Calu3 (cell line): ENCODE measurements around the gene CD300LG. TPM values are rescaled to one million over a fixed set of nuclear protein-coding genes. Genes with fewer than 3 reads are reported as not detected.

ENCODE experiments used
- BruUV-seq: library from RNA; stranded (reverse); fragments of 400-500 nt; replicated peaks from 2 replicates; lab custom pipeline; 2021; lab: Mats Ljungman, UMichigan
- CTCF ChIA-PET: fragments of 300-600 bp; sonication (Branson Sonifier 250); formaldehyde crosslinking; loops from one replicate; lab custom pipeline; 2022; ENCODE audit warnings: antibody characterized with exemption; lab: Charles Lee
- DNase-seq: peaks from one replicate; pipeline ENCODE4 v3.0.0; 2022
- H3K27ac Mint-ChIP-seq: one replicate; pipeline ENCODE4 v1.8.0; 2022; ENCODE audit warnings: mixed read lengths; ENCODE audit not compliant: unreplicated experiment
- H3K27me3 Mint-ChIP-seq: one replicate; pipeline ENCODE4 v1.8.0; 2022; ENCODE audit warnings: mixed read lengths; ENCODE audit not compliant: unreplicated experiment
- H3K36me3 Mint-ChIP-seq: one replicate; pipeline ENCODE4 v1.8.0; 2022; ENCODE audit warnings: mild to moderate bottlenecking, moderate library complexity, mixed read lengths; ENCODE audit not compliant: insufficient read depth, unreplicated experiment
- H3K4me1 Mint-ChIP-seq: one replicate; pipeline ENCODE4 v1.8.0; 2022; ENCODE audit warnings: mild to moderate bottlenecking, low read depth, mixed read lengths; ENCODE audit not compliant: unreplicated experiment
- H3K4me3 Mint-ChIP-seq: one replicate; pipeline ENCODE4 v1.8.0; 2022; ENCODE audit warnings: mild to moderate bottlenecking, low read depth, moderate library complexity, mixed read lengths; ENCODE audit not compliant: unreplicated experiment
- H3K9me3 Mint-ChIP-seq: one replicate; pipeline ENCODE4 v1.8.0; 2022; ENCODE audit warnings: low read depth, mixed read lengths; ENCODE audit not compliant: unreplicated experiment
- CTCF ChIP-seq: fragments of 200-600 bp; IDR thresholded peaks from one replicate; pipeline ENCODE4 v1.8.0; 2022; ENCODE audit warnings: antibody characterized with exemption; ENCODE audit not compliant: unreplicated experiment
- intact Hi-C: fragments of 100-400 bp; cut with micrococcal nuclease; formaldehyde crosslinking; loops from one replicate; pipeline ENCODE4 v1.10.0; 2022; ENCODE audit not compliant: unreplicated experiment
- total RNA-seq: library from RNA; stranded (reverse); gene quantifications from 2 replicates; pipeline ENCODE4 v1.2.3, GENCODE V29; 2022

CD300LG gene
- total RNA-seq, 1 experiment from 2014 or later = not detected

- Mint-ChIP-seq H3K4me3 (no peak overlapping the region), H3K27ac (no peak overlapping the region), H3K36me3 (peaks cover 12% of the 10 kb centered on the region), H3K4me1 (peaks cover 9% of the 10 kb centered on the region), H3K9me3 (no peaks in the 10 kb centered on the region), H3K27me3 (no peaks in the 10 kb centered on the region)
- intact Hi-C loops = no loop called here
- no TSS peak for BruUV-seq
- CTCF ChIA-PET = no interaction called here
- TF ChIP-seq CTCF = no peak
- DNase-seq = no peak
Measured at GRCh38 chr17:43813386-43813785, 33.6 kb upstream of the CD300LG start.

GRCh38 chr17:43814026-43814425 lies 33.0 kb upstream of the CD300LG start:
- no TSS peak for BruUV-seq
- Mint-ChIP-seq H3K4me3 (no peak overlapping the region), H3K9me3 (no peaks in the 10 kb centered on the region), H3K27me3 (no peaks in the 10 kb centered on the region), H3K4me1 (peaks cover 9% of the 10 kb centered on the region), H3K36me3 (peaks cover 12% of the 10 kb centered on the region), H3K27ac (no peak overlapping the region)
- intact Hi-C loops = no loop called here
- CTCF ChIA-PET = interaction anchor here (0.6 kb wide), 1 partner anchor 252 kb away, joined by 7 read pairs; the partner anchor contains the start of gene LSM12
- no peak for DNase-seq
- no peak for TF ChIP-seq CTCF

GRCh38 chr17:43814714-43815113 lies 32.3 kb upstream of the CD300LG start:
- Mint-ChIP-seq H3K4me3 (no peak overlapping the region), H3K4me1 (peaks cover 9% of the 10 kb centered on the region), H3K27ac (no peak overlapping the region), H3K27me3 (no peaks in the 10 kb centered on the region), H3K9me3 (no peaks in the 10 kb centered on the region), H3K36me3 (peaks cover 12% of the 10 kb centered on the region)
- BruUV-seq = no TSS peak
- DNase-seq = no peak
- CTCF ChIA-PET = interaction anchor here (0.6 to 1.7 kb wide), 2 partner anchors 31 to 252 kb away, joined by 4 to 7 read pairs; partner anchors contain the start of gene LSM12
- intact Hi-C loops = no loop called here
- TF ChIP-seq CTCF = no peak

- Mint-ChIP-seq H3K27me3 (no peaks in the 10 kb centered on the region), H3K4me3 (no peak overlapping the region), H3K27ac (no peak overlapping the region), H3K36me3 (peaks cover 12% of the 10 kb centered on the region), H3K9me3 (no peaks in the 10 kb centered on the region), H3K4me1 (peaks cover 9% of the 10 kb centered on the region)
- CTCF ChIA-PET = interaction anchor here (0.9 to 1.7 kb wide), 2 partner anchors 29 kb away, joined by 4 read pairs; no protein-coding TSS in a partner anchor
- no peak for TF ChIP-seq CTCF
- no TSS peak for BruUV-seq
- intact Hi-C loops = no loop called here
- no peak for DNase-seq
Measured at GRCh38 chr17:43816336-43817320, 30.3 kb upstream of the CD300LG start.
